Erythroblast (primary cell): ENCODE results near the gene KLHL22.
"Not testable (repeated sequence)": the region's sequence is repeated elsewhere in the genome, so short reads cannot be mapped to it uniquely, and the experiment has no call there.

Experiments
- DNase-seq, 2 experiments: peaks; one replicate each; lab custom pipeline; 2025; lab: John Stamatoyannopoulos, UW
- GATA1 ChIP-seq: IDR thresholded peaks from 2 replicates; pipeline ENCODE4 v1.6.1; 2011; ENCODE audit warnings: low read depth, mild to moderate bottlenecking, control low read depth, low read length, moderate library complexity
- POLR2A ChIP-seq: IDR thresholded peaks from 2 replicates; pipeline ENCODE4 v1.6.1; 2011; ENCODE audit warnings: mild to moderate bottlenecking, low read length

KLHL22 gene

GRCh38 chr22:20494978-20495860 lies at the start of gene KLHL22:
TSS of gene KLHL22 (minus strand) at chr22:20495795. CDS start at chr22:20489211, 6,584 bp downstream.
- peak; percentile 84 to 86 for DNase-seq
- TF ChIP-seq GATA1 (no peak), POLR2A (no peak)

GRCh38 chr22:20545318-20545634 lies 49.7 kb upstream of the KLHL22 start:
- not testable (repeated sequence) for DNase-seq

GRCh38 chr22:20542736-20543135 lies 47.1 kb upstream of the KLHL22 start:
- no peak for DNase-seq
- TF ChIP-seq POLR2A (no peak), GATA1 (no peak)

- DNase-seq: no peak
- TF ChIP-seq GATA1 (no peak), POLR2A (no peak)
Observed at GRCh38 chr22:20542055-20542454, 46.5 kb upstream of the KLHL22 start.

GRCh38 chr22:20538875-20539274 lies 43.3 kb upstream of the KLHL22 start:
- DNase-seq: not testable (repeated sequence)

- DNase-seq: no peak
- TF ChIP-seq POLR2A (no peak), GATA1 (no peak)
Observed at GRCh38 chr22:20537983-20538382, 42.4 kb upstream of the KLHL22 start.

GRCh38 chr22:20537325-20537756 lies 41.7 kb upstream of the KLHL22 start:
- no peak for TF ChIP-seq POLR2A
- no peak for TF ChIP-seq GATA1
- DNase-seq: no peak

- TF ChIP-seq POLR2A (no peak), GATA1 (no peak)
- DNase-seq: no peak
Observed at GRCh38 chr22:20536590-20537324, 41.2 kb upstream of the KLHL22 start.

GRCh38 chr22:20533879-20534265 lies 38.3 kb upstream of the KLHL22 start:
- no peak for TF ChIP-seq POLR2A
- TF ChIP-seq GATA1: no peak
- DNase-seq: no peak

- TF ChIP-seq POLR2A: no peak
- TF ChIP-seq GATA1: no peak
- no peak for DNase-seq
Observed at GRCh38 chr22:20533095-20533878, 37.7 kb upstream of the KLHL22 start.

- DNase-seq: no peak
- no peak for TF ChIP-seq POLR2A
Observed at GRCh38 chr22:20532256-20532993, 36.8 kb upstream of the KLHL22 start.

GRCh38 chr22:20531404-20532201 lies 36.0 kb upstream of the KLHL22 start:
- no peak for DNase-seq
- TF ChIP-seq POLR2A (no peak), GATA1 (no peak)

GRCh38 chr22:20531154-20531403 lies 35.5 kb upstream of the KLHL22 start:
- DNase-seq: no peak
- TF ChIP-seq GATA1: no peak
- no peak for TF ChIP-seq POLR2A
